Subcutaneous adipose tissue (tissue), 4 donors: ENCODE data around the gene ZNF407. TPM values are rescaled to one million over a fixed set of nuclear protein-coding genes. Genes with fewer than 3 reads are reported as not detected.

ENCODE experiments used
- total RNA-seq, 4 donors: library from RNA; depleted of rRNA; stranded (reverse); fragments of >200 nt; gene quantifications; one replicate each; pipeline ENCODE4 v1.1.0, GENCODE V29; 2016
- TF ChIP-seq, protein P1 (sequence below): fragments of 450-650 bp; IDR thresholded peaks from one replicate; pipeline ENCODE4 v1.5.1; 2016; ENCODE audit warnings: low read depth, mild to moderate bottlenecking, control low read depth, antibody characterized with exemption, moderate library complexity

Gene ZNF407
- total RNA-seq, 4 donors from 2014 or later: 16.0 to 24.3 (median 19.6) TPM

DNA sequence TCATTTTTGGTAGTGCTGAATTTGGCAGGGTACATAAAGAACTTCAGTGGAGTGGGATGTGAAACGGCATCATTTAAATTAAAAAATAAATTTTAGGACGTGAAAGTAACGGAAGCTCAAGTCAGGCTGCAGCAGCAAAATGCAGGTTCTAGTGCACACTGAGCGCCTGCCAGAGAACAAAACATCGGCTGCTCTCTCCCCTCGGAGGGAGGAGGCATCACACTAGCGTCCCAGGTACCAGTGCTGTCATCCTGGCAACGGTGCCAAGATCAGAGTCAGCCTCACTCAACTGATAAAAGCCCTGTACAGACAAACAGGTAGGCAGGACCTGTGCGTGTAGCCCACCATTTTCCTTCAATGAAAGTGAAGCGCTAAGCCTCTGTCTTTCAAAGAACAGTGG, 349.7 kb downstream of the ZNF407 start:
- TF ChIP-seq, protein P1, sequence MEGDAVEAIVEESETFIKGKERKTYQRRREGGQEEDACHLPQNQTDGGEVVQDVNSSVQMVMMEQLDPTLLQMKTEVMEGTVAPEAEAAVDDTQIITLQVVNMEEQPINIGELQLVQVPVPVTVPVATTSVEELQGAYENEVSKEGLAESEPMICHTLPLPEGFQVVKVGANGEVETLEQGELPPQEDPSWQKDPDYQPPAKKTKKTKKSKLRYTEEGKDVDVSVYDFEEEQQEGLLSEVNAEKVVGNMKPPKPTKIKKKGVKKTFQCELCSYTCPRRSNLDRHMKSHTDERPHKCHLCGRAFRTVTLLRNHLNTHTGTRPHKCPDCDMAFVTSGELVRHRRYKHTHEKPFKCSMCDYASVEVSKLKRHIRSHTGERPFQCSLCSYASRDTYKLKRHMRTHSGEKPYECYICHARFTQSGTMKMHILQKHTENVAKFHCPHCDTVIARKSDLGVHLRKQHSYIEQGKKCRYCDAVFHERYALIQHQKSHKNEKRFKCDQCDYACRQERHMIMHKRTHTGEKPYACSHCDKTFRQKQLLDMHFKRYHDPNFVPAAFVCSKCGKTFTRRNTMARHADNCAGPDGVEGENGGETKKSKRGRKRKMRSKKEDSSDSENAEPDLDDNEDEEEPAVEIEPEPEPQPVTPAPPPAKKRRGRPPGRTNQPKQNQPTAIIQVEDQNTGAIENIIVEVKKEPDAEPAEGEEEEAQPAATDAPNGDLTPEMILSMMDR: no peak

DNA sequence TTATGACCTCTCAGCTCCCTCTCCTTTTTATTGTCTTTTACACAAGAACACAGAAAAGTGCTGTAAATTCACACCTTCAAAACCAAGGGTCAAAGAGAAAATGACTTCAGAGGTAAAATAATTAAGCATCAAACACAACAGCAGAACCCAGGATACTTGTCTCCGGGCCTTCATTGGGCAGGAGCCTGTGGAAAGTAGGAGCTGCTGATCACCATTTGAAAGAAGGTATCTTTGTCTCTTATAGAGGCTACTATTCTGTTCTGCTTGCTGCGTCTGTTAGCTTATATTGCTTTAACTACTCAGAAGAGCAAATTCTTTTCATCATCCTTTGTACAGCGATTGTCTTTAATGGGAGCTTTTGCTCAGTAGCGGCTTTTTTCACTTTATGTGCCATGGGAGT, 350.2 kb downstream of the ZNF407 start:
- TF ChIP-seq, protein P1: no peak

DNA sequence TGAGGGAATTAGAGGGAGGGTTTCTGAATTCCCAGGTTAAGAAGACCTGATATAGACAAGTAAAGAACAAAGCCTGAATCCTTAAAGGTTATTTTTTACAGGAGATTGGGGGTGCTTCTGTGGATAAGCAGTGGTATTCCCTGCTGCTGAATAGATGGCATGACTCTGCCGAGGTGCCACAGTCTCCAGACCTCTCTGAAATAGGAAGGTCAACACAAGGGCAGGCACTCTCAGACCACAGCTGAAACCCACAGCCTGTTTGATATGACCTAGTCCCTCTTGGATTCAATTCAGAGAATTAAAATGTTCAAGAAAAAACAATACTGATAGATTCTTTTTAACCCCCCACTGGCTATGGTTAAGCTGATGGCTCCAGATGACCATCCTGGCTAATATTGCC, 351.9 kb downstream of the ZNF407 start:
- TF ChIP-seq, protein P1: no peak

DNA sequence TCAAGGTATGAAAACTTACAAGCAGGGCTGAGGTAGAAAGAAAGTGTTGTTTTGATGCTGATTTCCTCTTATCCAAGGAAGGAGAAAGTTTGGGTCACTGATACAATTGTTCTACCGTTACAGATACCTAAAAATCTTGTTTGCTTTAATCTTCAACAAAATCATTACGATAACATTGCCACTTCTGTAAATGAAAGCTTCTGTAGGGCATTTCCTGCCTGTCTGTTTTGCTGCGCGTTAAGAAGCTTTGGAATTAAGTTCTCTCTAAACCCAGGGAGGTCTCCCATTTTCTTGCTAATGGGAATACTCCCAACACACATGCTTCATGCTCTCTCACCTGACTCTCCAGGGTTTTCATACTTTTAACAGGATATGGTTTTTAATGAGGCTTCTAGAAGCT, 352.8 kb downstream of the ZNF407 start:
- TF ChIP-seq, protein P1: no peak

DNA sequence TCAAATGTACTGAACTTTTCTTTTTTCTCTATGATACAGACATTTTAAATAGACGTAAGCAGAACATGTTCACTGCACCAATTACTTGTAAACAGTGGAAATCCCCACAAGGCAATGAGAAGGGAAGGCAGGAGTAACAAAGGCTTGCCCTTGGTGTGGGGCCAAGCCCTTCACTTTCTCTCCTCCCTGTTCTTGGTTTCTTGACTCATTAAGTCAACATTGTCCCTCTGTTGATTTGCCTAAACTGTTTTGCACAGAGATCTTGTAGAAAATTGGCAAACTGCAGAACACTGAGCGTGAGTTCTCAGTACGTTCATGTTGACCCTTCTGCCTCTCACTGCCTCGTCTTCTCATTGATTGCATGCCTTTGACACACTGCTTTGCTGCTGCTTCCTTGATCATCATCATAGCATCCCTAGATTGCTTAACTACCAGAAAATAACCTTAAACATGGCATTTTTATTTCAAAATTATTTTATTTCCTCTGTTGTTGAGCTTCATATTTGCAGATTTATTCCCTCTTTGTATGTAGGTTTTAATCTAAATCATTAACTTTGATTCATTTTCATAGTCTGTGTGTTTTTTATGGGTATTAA, 353.6 kb downstream of the ZNF407 start:
- TF ChIP-seq, protein P1: no peak

DNA sequence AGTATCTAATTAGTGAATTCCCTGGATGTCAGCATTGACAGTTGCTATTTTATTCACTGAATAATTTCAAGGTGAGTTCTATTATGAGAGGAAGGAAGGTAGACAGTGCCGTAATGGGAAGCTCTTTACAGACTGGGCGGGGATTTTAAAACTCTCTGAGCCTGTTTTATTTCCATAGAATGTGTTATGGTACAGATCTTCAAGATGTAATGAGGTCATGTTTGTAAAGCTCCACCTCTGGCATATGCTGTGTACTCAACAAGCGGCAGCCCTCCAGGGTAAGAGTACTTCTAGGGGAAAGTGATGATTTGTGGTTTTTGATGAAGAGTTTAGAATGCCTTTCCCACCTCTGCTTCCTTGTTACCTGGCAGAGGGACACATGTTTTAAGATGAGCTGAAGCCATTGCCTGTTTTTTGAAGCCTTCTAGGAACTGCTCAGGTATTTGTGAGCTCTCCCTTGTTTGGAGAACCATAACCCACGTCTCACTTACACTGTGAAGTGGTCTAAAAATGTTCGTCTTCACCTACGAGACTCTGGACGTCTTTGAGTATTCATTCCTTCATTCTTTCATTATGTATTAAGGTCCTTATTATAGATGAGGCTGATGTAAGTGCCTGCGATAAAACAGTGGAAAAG, 360.0 kb downstream of the ZNF407 start:
- TF ChIP-seq, protein P1: no peak

DNA sequence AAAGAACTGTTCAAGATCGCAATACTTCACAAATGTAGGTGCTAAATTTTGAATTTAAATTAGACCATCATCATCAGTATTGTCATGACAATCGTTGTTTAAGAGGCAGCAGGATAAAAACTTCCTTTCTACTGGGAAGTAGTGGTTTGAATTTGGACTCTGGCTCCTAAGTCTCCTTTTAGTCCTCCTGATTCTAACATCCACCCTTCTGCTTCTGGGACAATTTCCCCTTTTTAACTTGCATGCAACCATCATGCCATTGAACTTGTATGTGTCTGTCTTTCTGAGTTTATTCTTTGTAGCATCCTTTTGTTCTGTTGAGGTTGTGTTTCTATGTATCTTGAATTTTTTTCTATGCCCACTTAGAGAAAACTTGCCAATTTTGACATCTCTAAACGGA, 361.5 kb downstream of the ZNF407 start:
- TF ChIP-seq, protein P1: no peak
